GM12878 (cell line): ENCODE results near the gene TESPA1. TPM values are rescaled to one million over a fixed set of nuclear protein-coding genes. Genes with fewer than 3 reads are reported as not detected.

ENCODE experiments used
- ATAC-seq: fragments of 200-7000 bp; cut with Tn5 transposase; 3 replicates; pipeline ENCODE4 v1.9.1; 2020; ENCODE audit warnings: mild to moderate bottlenecking, moderate library complexity
- BruUV-seq: library from RNA; stranded (reverse); fragments of 400-500 nt; replicated peaks from 2 replicates; lab custom pipeline; 2021; lab: Mats Ljungman, UMichigan
- CTCF ChIA-PET: fragments of 300-600 bp; sonication (Branson Sonifier 250); formaldehyde crosslinking; extraction: SDS; loops from one replicate; lab custom pipeline; 2021; ENCODE audit warnings: inconsistent platforms; lab: Yijun Ruan, JAX
- POLR2A ChIA-PET: fragments of 350-600 bp; formaldehyde crosslinking; extraction: SDS; loops from one replicate; lab custom pipeline; 2021; ENCODE audit warnings: inconsistent platforms; lab: Charles Lee
- RAD21 ChIA-PET: fragments of 300-600 bp; sonication (Branson Sonifier 250); formaldehyde crosslinking; loops from one replicate; lab custom pipeline; 2023; ENCODE audit warnings: antibody characterized with exemption; ENCODE audit not compliant: unreplicated experiment; lab: Charles Lee
- SMC1A ChIA-PET: fragments of 300-600 bp; sonication (Branson Sonifier 250); formaldehyde crosslinking; loops from one replicate; lab custom pipeline; 2023; ENCODE audit not compliant: unreplicated experiment, uncharacterized antibody; lab: Charles Lee
- DNase-seq: peaks from one replicate; pipeline ENCODE4 v3.0.0-alpha.2; 2011; ENCODE audit warnings: low read depth, low spot score
- FAIRE-seq: peaks from 3 replicates; lab custom pipeline; 2011; peaks lifted over from hg19 to GRCh38; lab: Jason Lieb, UNC
- H2AFZ ChIP-seq: 2 replicates; pipeline ENCODE4 v1.6.0; 2011; ENCODE audit warnings: low read depth, low read length, control low read depth; ENCODE audit not compliant: control insufficient read depth
- H3K27ac ChIP-seq: 2 replicates; pipeline ENCODE4 v1.5.1; 2011; ENCODE audit warnings: control low read depth; ENCODE audit not compliant: control insufficient read depth, insufficient read depth
- H3K27me3 ChIP-seq, 2 experiments: replicated peaks in 1 of 2; 2 replicates each; pipeline versions ENCODE4 v1.6.0 to v1.6.1; 2011; ENCODE audit warnings: low read length in 1 of 2; ENCODE audit not compliant: control insufficient read depth in 2 of 2, insufficient read depth in 2 of 2
- H3K36me3 ChIP-seq, 2 experiments: 2 replicates each; pipeline ENCODE4 v1.5.1; 2011; ENCODE audit warnings: low read length in 1 of 2; ENCODE audit not compliant: control insufficient read depth in 2 of 2, insufficient read depth in 2 of 2
- H3K4me1 ChIP-seq: 2 replicates; pipeline ENCODE4 v1.6.1; 2011; ENCODE audit warnings: mild to moderate bottlenecking, low read length, moderate library complexity, mixed read lengths; ENCODE audit not compliant: control insufficient read depth, insufficient read depth
- H3K4me2 ChIP-seq: 2 replicates; pipeline ENCODE4 v1.6.0; 2011; ENCODE audit warnings: control low read depth; ENCODE audit not compliant: control insufficient read depth, insufficient read depth
- H3K4me3 ChIP-seq: fragments of 200-600 bp; sonication (generic); 2 replicates; pipeline ENCODE4 v1.5.1; 2016
- H3K79me2 ChIP-seq: 2 replicates; pipeline ENCODE4 v1.6.0; 2011; ENCODE audit warnings: low read length; ENCODE audit not compliant: control insufficient read depth, insufficient read depth
- H3K9ac ChIP-seq: 2 replicates; pipeline ENCODE4 v1.8.0; 2011; ENCODE audit warnings: low read length, control low read depth, mixed read lengths; ENCODE audit not compliant: control insufficient read depth, insufficient read depth
- H3K9me3 ChIP-seq: replicated peaks from 3 replicates; pipeline ENCODE4 v1.5.1; 2011; ENCODE audit warnings: mild to moderate bottlenecking, low read length; ENCODE audit not compliant: control insufficient read depth, insufficient read depth
- H4K20me1 ChIP-seq: 2 replicates; pipeline ENCODE4 v1.6.0; 2011; ENCODE audit not compliant: control insufficient read depth, insufficient read depth
- CHD2 ChIP-seq: IDR thresholded peaks from 2 replicates; pipeline ENCODE4 v1.6.1; 2011; ENCODE audit warnings: low read depth, low read length, improper control_type of control experiment, borderline replicate concordance
- CUX1 ChIP-seq: IDR thresholded peaks from 2 replicates; pipeline ENCODE4 v1.6.1; 2012; ENCODE audit warnings: improper control_type of control experiment, low read depth, low read length; ENCODE audit not compliant: insufficient replicate concordance
- ETV6 ChIP-seq, 2 experiments: fragments of 450-650 bp in 1 of 2; IDR thresholded peaks in 1 of 2; conservative IDR thresholded peaks in 1 of 2; 2 replicates each; pipeline ENCODE4 v1.6.1; 2014; ENCODE audit warnings: antibody characterized with exemption in 1 of 2, borderline replicate concordance in 1 of 2, low read depth in 1 of 2, mild to moderate bottlenecking in 1 of 2, moderate library complexity in 1 of 2
- FOXK2 ChIP-seq: fragments of 450-650 bp; IDR thresholded peaks from 2 replicates; pipeline ENCODE4 v1.6.1; 2017; ENCODE audit warnings: mild to moderate bottlenecking, moderate library complexity
- HDGF ChIP-seq: fragments of 450-650 bp; IDR thresholded peaks from 2 replicates; pipeline ENCODE4 v1.6.1; 2016; ENCODE audit warnings: antibody characterized with exemption
- HSF1 ChIP-seq: fragments of 150-350 bp; IDR thresholded peaks from 2 replicates; pipeline ENCODE4 v1.6.1; 2014; ENCODE audit warnings: mild to moderate bottlenecking, low read depth, low read length
- IRF4 ChIP-seq: IDR thresholded peaks from 2 replicates; pipeline ENCODE4 v1.6.1; 2011; ENCODE audit warnings: low read depth, low read length
- NBN ChIP-seq: fragments of 450-650 bp; IDR thresholded peaks from 2 replicates; pipeline ENCODE4 v1.6.1; 2016
- NFYB ChIP-seq: IDR thresholded peaks from 2 replicates; pipeline ENCODE4 v1.6.1; 2011; ENCODE audit warnings: low read depth, mild to moderate bottlenecking, low read length, improper control_type of control experiment, moderate library complexity; ENCODE audit not compliant: insufficient read depth
- POU2F2 ChIP-seq: IDR thresholded peaks from 3 replicates; pipeline ENCODE4 v1.6.1; 2011; ENCODE audit warnings: low read depth, mild to moderate bottlenecking, low read length, borderline replicate concordance
- SMAD1 ChIP-seq: fragments of 450-650 bp; IDR thresholded peaks from 2 replicates; pipeline ENCODE4 v1.6.1; 2018; ENCODE audit warnings: mild to moderate bottlenecking, low read depth; ENCODE audit not compliant: partially characterized antibody
- SMAD5 ChIP-seq: IDR thresholded peaks from 2 replicates; pipeline ENCODE4 v1.6.1; 2016; ENCODE audit warnings: antibody characterized with exemption, low read depth
- SREBF1 ChIP-seq: IDR thresholded peaks from 2 replicates; pipeline ENCODE4 v1.6.1; 2012; ENCODE audit warnings: mild to moderate bottlenecking, low read length
- SRF ChIP-seq, 2 experiments: IDR thresholded peaks; 2 replicates each; pipeline ENCODE4 v1.6.1; 2011; ENCODE audit warnings: low read depth in 2 of 2, low read length in 2 of 2, mild to moderate bottlenecking in 1 of 2, moderate library complexity in 1 of 2
- SUPT20H ChIP-seq: IDR thresholded peaks from 2 replicates; pipeline ENCODE4 v1.6.1; 2011; ENCODE audit warnings: low read depth, mild to moderate bottlenecking, low read length, moderate library complexity, borderline replicate concordance; ENCODE audit not compliant: control insufficient read depth
- USF1 ChIP-seq: IDR thresholded peaks from 2 replicates; pipeline ENCODE4 v1.6.1; 2011; ENCODE audit warnings: borderline replicate concordance, low read depth, mild to moderate bottlenecking, moderate library complexity, mixed read lengths, low read length; ENCODE audit not compliant: insufficient read depth; ENCODE audit errors: extremely low read length
- YY1 ChIP-seq: IDR thresholded peaks from 2 replicates; pipeline ENCODE4 v1.6.1; 2011; ENCODE audit warnings: low read depth, mild to moderate bottlenecking, low read length
- WGBS: methylation state at CpG from one replicate; pipeline ENCODE4 v1.1.6; 2016; ENCODE audit warnings: low lambda C conversion rate; ENCODE audit not compliant: insufficient replicate concordance, insufficient coverage; ENCODE audit errors: missing lambda C conversion rate; 5-methylcytosine and 5-hydroxymethylcytosine counted together
- in situ Hi-C: fragments of 300-500 bp; cut with MboI; formaldehyde crosslinking; loops from 9 replicates; pipeline ENCODE4 v1.14.3; 2018; ENCODE audit warnings: mixed read lengths
- intact Hi-C: fragments of 100-400 bp; cut with micrococcal nuclease; formaldehyde crosslinking; loops from one replicate; pipeline ENCODE4 v1.14.2; 2022; ENCODE audit not compliant: unreplicated experiment
- polyA plus RNA-seq, 11 experiments: library from polyadenylated mRNA; depleted of rRNA in 4 of 11; unstranded in 6 of 11; stranded (reverse) in 5 of 11; fragments of >200 nt; fragmentation: Nextera tagmentation in 4 of 11; fragmentation: Illumina TruSeq in 1 of 11; extraction: Ambion mirVana in 4 of 11; extraction: Trizol in 1 of 11; gene quantifications; 1 replicate in 1 of 11; 2 replicates in 10 of 11; pipeline versions ENCODE4 v1.2.1 to v1.2.3, GENCODE V29; 2011 to 2016; ENCODE audit warnings: inconsistent platforms in 2 of 11, missing spikeins in 2 of 11, low read depth in 1 of 11
- total RNA-seq, 4 experiments: library from RNA; depleted of rRNA in 3 of 4; stranded (reverse); fragments of >200 nt in 3 of 4; fragmentation: Illumina TruSeq in 1 of 4; extraction: Trizol in 1 of 4; gene quantifications; 2 replicates each; pipeline versions ENCODE4 v1.2.1 to v1.2.3, GENCODE V29; 2013 to 2021

Gene TESPA1
- total and polyA plus RNA-seq, 10 of the 15 experiments (the other 5 are each of a cell fraction or from before 2014, with no cell fraction given): 13.8 to 56.2 (median 23.9) TPM

- Histone ChIP-seq H4K20me1 (no peaks in the 10 kb centered on the region), H3K9ac (no peak overlapping the region), H3K27ac (no peak overlapping the region), H3K36me3 (no peaks in the 10 kb centered on the region), H3K9me3 (peaks cover 4% of the 10 kb centered on the region), H3K4me2 (no peak overlapping the region), H3K27me3 (no peaks in the 10 kb centered on the region), H3K4me3 (no peak overlapping the region), H2AFZ (no peak overlapping the region), H3K4me1 (no peaks in the 10 kb centered on the region; the same call in 1 of the 2 replicates), H3K79me2 (no peaks in the 10 kb centered on the region)
- FAIRE-seq (no peak), ATAC-seq (no peak), DNase-seq (no peak)
- 19% methylated on average over 4 of the region's 4 CpGs for WGBS
- in situ Hi-C loops: no loop called here
- SMC1A ChIA-PET: interaction anchor here (0.9 to 13.2 kb wide), 4 partner anchors 12 to 73 kb away, joined by 3 to 429 read pairs (median 12); partner anchors contain the start of gene TESPA1
- POLR2A ChIA-PET: no interaction called here
- RAD21 ChIA-PET: interaction anchor here (0.8 to 4.1 kb wide), 7 partner anchors 10 to 77 kb away, joined by 3 to 28 read pairs (median 3); partner anchors contain the start of gene NEUROD4
- CTCF ChIA-PET: interaction anchor here (1.3 to 12.8 kb wide), 4 partner anchors 24 to 249 kb away, joined by 3 to 700 read pairs (median 4); no protein-coding TSS in a partner anchor
- no TSS peak for BruUV-seq
- intact Hi-C loops: loop anchor here (10.0 kb wide), 1 partner anchor 627 kb away; no protein-coding TSS in a partner anchor
- TF ChIP-seq USF1 (no peak), NFYB (no peak), HDGF (no peak), IRF4 (no peak), FOXK2 (no peak), CUX1 (no peak), CHD2 (no peak), SMAD1 (no peak), POU2F2 (no peak), SMAD5 (no peak), ETV6 (conservative IDR thresholded peaks at IDR 0.05 in 1 of 2, IDR thresholded peaks at IDR 0.05 in 1 of 2; ENCODE audit: borderline replicate concordance in 1 of 2, low read depth in 1 of 2) (no peak), HSF1 (no peak), SRF (IDR thresholded peaks at IDR 0.05; ENCODE audit: low read depth in 2 of 2, low read length in 2 of 2) (no peak), SUPT20H (no peak), NBN (no peak), YY1 (no peak), SREBF1 (no peak)
These were observed 13.5 kb upstream of the TESPA1 start for GRCh38 chr12:54997929-54998522.
